MM.1S (cell line): ENCODE results near the gene PRTG.
A peak's percentile ranks its signal among the peaks of the same experiment; 100 is the strongest.

Experiments used
- DNase-seq: peaks from one replicate; pipeline ENCODE4 v3.0.0-alpha.2; 2015
- H2AFZ ChIP-seq: fragments of 300-600 bp; sonication (generic); 2 replicates; pipeline ENCODE4 v1.6.0; 2016; ENCODE audit warnings: antibody characterized with exemption, low read length
- H3F3A ChIP-seq: fragments of 300-600 bp; sonication (generic); 2 replicates; pipeline ENCODE4 v1.6.1; 2016; ENCODE audit warnings: mild to moderate bottlenecking, antibody characterized with exemption, low read length, moderate library complexity, mixed read lengths; ENCODE audit not compliant: insufficient read depth
- H3K27ac ChIP-seq: fragments of 300-600 bp; sonication (generic); 2 replicates; pipeline ENCODE4 v1.5.1; 2016; ENCODE audit warnings: mild to moderate bottlenecking, low read length
- H3K27me3 ChIP-seq: fragments of 300-600 bp; sonication (generic); replicated peaks from 2 replicates; pipeline ENCODE4 v1.6.0; 2016; ENCODE audit warnings: low read length; ENCODE audit not compliant: insufficient read depth
- H3K36me3 ChIP-seq: fragments of 300-600 bp; sonication (generic); replicated peaks from 2 replicates; pipeline ENCODE4 v1.6.1; 2016; ENCODE audit warnings: mild to moderate bottlenecking, low read length, mixed read lengths; ENCODE audit not compliant: insufficient read depth
- H3K4me1 ChIP-seq: fragments of 300-600 bp; sonication (generic); 2 replicates; pipeline ENCODE4 v1.6.1; 2016; ENCODE audit warnings: low read length, mixed read lengths
- H3K4me2 ChIP-seq: fragments of 300-600 bp; sonication (generic); 2 replicates; pipeline ENCODE4 v1.6.0; 2016; ENCODE audit warnings: low read depth, low read length
- H3K4me3 ChIP-seq: fragments of 300-600 bp; sonication (generic); 2 replicates; pipeline ENCODE4 v1.5.1; 2016; ENCODE audit warnings: low read length, mixed read lengths
- H3K79me2 ChIP-seq: fragments of 300-600 bp; sonication (generic); 2 replicates; pipeline ENCODE4 v1.6.1; 2016; ENCODE audit warnings: mixed run types, low read length, mixed read lengths
- H3K9ac ChIP-seq: fragments of 300-600 bp; sonication (generic); 2 replicates; pipeline ENCODE4 v1.6.1; 2016; ENCODE audit warnings: low read length, mixed read lengths
- H3K9me2 ChIP-seq: fragments of 300-600 bp; sonication (generic); replicated peaks from 2 replicates; pipeline ENCODE4 v1.6.1; 2016; ENCODE audit warnings: mild to moderate bottlenecking, low read length, mixed read lengths; ENCODE audit not compliant: insufficient read depth
- H3K9me3 ChIP-seq: fragments of 300-600 bp; sonication (generic); replicated peaks from 2 replicates; pipeline ENCODE4 v1.6.1; 2016; ENCODE audit warnings: mild to moderate bottlenecking, low read length, mixed read lengths; ENCODE audit not compliant: insufficient read depth
- H4K20me1 ChIP-seq: fragments of 300-600 bp; sonication (generic); 2 replicates; pipeline ENCODE4 v1.6.1; 2016; ENCODE audit warnings: mild to moderate bottlenecking, low read length, moderate library complexity, mixed read lengths; ENCODE audit not compliant: insufficient read depth
- EZH2 ChIP-seq: fragments of 300-600 bp; sonication (generic); optimal IDR thresholded peaks from 2 replicates; pipeline ENCODE3; 2017; ENCODE audit warnings: low read depth, mild to moderate bottlenecking, antibody characterized with exemption, low read length, mixed read lengths
- EZH2phosphoT487 ChIP-seq: fragments of 300-600 bp; sonication (generic); IDR thresholded peaks from 2 replicates; pipeline ENCODE4 v1.6.1; 2018; ENCODE audit warnings: antibody characterized with exemption, low read length
- TF ChIP-seq, protein P1 (sequence below): fragments of 300-600 bp; sonication (generic); IDR thresholded peaks from 2 replicates; pipeline ENCODE4 v1.5.1; 2016; ENCODE audit warnings: antibody characterized with exemption, low read length, mixed read lengths

The PRTG gene

GRCh38 chr15:55741833-55742497, 987 bp downstream of the PRTG start:
- peak overlapping the region; percentile 100 for H3K4me2 ChIP-seq
- H3K79me2 ChIP-seq, result no peaks in the 10 kb centered on the region
- DNase-seq, result peak; percentile 16
- peak overlapping the region; percentile 97 for H2AFZ ChIP-seq
- H3K27ac ChIP-seq, result no peak overlapping the region
- peaks cover 12% of the 10 kb centered on the region; the same call in 1 of the 2 replicates for H3K27me3 ChIP-seq
- H3K36me3 ChIP-seq, result no peaks in the 10 kb centered on the region
- 0 out of 2 replicates have a peak, but pooled peaks cover 5% of the 10 kb centered on the region for H3K4me1 ChIP-seq
- peak overlapping the region; percentile 75 for H3K4me3 ChIP-seq
- no peaks in the 10 kb centered on the region for H3K9me2 ChIP-seq
- H3F3A ChIP-seq, result no peaks in the 10 kb centered on the region
- H3K9ac ChIP-seq, result peak overlapping the region; percentile 25; the same call in 1 of the 2 replicates
- no peaks in the 10 kb centered on the region for H4K20me1 ChIP-seq
- TF ChIP-seq, protein P1, sequence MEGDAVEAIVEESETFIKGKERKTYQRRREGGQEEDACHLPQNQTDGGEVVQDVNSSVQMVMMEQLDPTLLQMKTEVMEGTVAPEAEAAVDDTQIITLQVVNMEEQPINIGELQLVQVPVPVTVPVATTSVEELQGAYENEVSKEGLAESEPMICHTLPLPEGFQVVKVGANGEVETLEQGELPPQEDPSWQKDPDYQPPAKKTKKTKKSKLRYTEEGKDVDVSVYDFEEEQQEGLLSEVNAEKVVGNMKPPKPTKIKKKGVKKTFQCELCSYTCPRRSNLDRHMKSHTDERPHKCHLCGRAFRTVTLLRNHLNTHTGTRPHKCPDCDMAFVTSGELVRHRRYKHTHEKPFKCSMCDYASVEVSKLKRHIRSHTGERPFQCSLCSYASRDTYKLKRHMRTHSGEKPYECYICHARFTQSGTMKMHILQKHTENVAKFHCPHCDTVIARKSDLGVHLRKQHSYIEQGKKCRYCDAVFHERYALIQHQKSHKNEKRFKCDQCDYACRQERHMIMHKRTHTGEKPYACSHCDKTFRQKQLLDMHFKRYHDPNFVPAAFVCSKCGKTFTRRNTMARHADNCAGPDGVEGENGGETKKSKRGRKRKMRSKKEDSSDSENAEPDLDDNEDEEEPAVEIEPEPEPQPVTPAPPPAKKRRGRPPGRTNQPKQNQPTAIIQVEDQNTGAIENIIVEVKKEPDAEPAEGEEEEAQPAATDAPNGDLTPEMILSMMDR, result peak; percentile 20; the same call in 1 of the 2 replicates
- no peak for TF ChIP-seq EZH2phosphoT487
- no peak for TF ChIP-seq EZH2
- no peaks in the 10 kb centered on the region for H3K9me3 ChIP-seq

GRCh38 chr15:55740981-55741832, 1.7 kb downstream of the PRTG start:
- H3K27ac ChIP-seq, result no peak overlapping the region
- 0 out of 2 replicates have a peak, but pooled peaks cover 5% of the 10 kb centered on the region for H3K4me1 ChIP-seq
- no peak for DNase-seq
- H3K4me2 ChIP-seq, result peak overlapping the region; percentile 100
- H3K9me3 ChIP-seq, result no peaks in the 10 kb centered on the region
- H4K20me1 ChIP-seq, result no peaks in the 10 kb centered on the region
- TF ChIP-seq, protein P1, result no peak
- H3K27me3 ChIP-seq, result peaks cover 12% of the 10 kb centered on the region; the same call in 1 of the 2 replicates
- no peak overlapping the region for H3K9ac ChIP-seq
- no peaks in the 10 kb centered on the region for H3F3A ChIP-seq
- peak overlapping the region; percentile 75; the same call in 1 of the 2 replicates for H3K4me3 ChIP-seq
- H3K79me2 ChIP-seq, result no peaks in the 10 kb centered on the region
- peak overlapping the region; percentile 97; the same call in 1 of the 2 replicates for H2AFZ ChIP-seq
- H3K36me3 ChIP-seq, result no peaks in the 10 kb centered on the region
- H3K9me2 ChIP-seq, result no peaks in the 10 kb centered on the region

- no peak for DNase-seq
- Histone ChIP-seq H3K4me2 (no peak overlapping the region), H3K27ac (no peak overlapping the region), H3K79me2 (no peaks in the 10 kb centered on the region), H3K4me3 (no peak overlapping the region), H3K9ac (no peak overlapping the region), H3K27me3 (peaks cover 12% of the 10 kb centered on the region; the same call in 1 of the 2 replicates), H3K36me3 (no peaks in the 10 kb centered on the region), H3K9me2 (no peaks in the 10 kb centered on the region), H3F3A (no peaks in the 10 kb centered on the region), H2AFZ (no peak overlapping the region), H3K4me1 (0 out of 2 replicates have a peak, but pooled peaks cover 5% of the 10 kb centered on the region), H4K20me1 (no peaks in the 10 kb centered on the region), H3K9me3 (no peaks in the 10 kb centered on the region)
- TF ChIP-seq, protein P1, result no peak
- no peak for TF ChIP-seq EZH2
- TF ChIP-seq EZH2phosphoT487, result no peak
Observed at GRCh38 chr15:55740359-55740878, 2.5 kb downstream of the PRTG start.
